Colon (tissue), 2 donors: Measurements from ENCODE around the gene PARP6.

Experiments
- FAIRE-seq: peaks from 2 replicates; lab custom pipeline; 2012; peaks lifted over from hg19 to GRCh38; lab: Jason Lieb, UNC
- donor health status: control.
- donor health status: control.

Gene PARP6

DNA sequence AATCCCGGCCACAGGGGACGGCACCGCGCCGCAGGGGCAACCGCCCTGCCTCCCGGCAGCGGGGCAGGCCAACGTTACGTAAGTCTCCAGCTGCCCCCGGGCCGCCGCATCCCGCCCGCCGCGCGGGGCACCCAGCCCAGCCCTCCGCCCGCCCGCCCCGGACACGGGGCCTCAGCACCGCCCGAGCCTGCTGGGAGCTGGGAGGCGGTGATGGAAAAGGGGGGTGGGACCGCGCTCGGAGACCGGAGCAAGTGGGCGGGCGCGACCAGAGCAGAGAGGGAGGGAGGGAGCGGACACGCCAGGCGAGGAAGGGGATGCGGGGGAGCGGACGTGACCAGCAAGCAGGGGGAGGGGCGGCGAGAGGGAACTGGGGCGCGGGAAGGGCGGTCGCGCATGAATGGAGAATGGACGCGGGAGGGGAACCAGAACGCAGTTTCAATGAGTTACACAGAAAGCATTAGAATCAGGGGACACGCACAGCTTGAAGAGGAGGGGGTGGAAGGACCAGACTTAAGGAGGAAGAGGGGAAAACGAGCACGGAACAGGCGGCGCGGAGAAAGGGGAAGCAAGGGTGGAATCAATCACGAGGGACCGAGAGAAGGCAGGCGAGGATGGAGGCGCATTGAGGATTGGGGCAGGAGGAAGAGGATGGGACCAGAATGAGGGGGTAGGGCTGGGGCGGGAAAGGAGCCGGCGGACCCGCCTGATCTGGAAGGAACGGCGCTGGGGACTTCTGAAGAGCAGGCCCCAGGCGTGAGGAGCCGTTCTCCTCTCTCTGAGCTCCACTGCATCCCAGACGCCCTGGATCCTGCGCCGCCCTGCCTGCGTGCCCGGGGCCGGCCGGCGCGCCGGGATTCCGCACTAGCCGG, 41.9 kb downstream of the PARP6 start:
- no peak for FAIRE-seq

- no peak for FAIRE-seq
Measured at GRCh38 chr15:72229947-72230196, 42.5 kb downstream of the PARP6 start.

DNA sequence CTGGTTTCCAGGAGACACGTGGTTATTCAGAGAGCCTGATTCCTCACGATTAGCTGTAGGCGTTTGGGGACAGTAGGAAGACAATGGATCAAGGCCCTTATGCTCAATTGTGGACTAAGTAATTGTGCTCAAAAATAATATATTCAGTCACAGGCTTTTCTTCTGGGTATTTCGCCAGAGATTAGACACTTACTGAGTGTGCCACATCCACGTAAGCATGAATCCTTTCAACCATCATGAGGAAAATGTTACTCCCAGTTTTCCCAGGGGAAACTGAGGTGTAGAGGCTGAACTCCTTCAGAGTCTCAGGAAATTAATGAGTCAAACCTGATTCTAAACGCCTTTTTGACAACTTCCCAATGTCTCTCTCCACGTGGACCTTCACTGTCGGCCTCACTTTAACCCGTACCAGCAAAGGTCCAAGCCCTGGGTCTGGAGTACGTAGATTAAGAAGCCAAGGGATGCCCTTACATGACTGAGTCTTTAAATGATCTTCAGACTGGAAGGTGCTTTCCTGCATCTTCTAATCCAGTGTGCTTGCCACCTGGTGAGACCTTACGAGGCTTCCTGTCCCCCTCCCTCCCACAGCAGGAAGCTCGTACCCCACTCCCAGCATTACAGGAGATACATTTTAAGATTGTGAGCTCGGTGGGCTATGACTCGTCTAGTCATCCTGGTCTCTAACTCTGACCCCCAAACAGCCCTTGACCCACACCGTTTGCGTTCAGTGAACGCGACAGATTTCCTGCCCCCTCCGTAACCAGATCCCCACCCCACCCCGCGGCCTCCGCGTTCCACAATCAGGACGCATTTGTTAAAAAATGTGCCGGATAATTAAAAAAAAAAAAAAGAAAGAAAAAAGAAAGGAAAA, 43.0 kb downstream of the PARP6 start:
- FAIRE-seq = no peak

DNA sequence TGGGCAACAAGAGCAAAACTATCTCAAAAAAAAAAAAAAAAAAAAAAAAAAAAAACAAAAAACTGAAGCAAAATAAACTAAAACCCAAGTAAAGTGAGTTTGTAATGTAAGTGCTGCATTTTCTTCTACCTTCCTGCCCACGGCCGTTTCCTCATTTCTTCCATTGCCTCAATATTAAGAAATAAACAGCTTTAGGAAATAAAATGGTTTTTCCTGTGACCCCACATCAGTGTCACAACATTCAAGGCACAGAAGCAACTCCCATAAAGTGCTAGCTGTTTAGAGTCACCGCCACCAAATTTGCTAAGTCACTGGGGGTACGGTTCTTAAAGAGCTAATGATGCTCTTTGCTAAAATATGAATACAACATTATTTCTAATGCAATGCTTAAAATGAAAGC, 44.6 kb downstream of the PARP6 start:
- no peak for FAIRE-seq

- no peak for FAIRE-seq
Measured at GRCh38 chr15:72227192-72227586, 45.2 kb downstream of the PARP6 start.

- FAIRE-seq = no peak
Measured at GRCh38 chr15:72223278-72223677, 49.1 kb downstream of the PARP6 start.

DNA sequence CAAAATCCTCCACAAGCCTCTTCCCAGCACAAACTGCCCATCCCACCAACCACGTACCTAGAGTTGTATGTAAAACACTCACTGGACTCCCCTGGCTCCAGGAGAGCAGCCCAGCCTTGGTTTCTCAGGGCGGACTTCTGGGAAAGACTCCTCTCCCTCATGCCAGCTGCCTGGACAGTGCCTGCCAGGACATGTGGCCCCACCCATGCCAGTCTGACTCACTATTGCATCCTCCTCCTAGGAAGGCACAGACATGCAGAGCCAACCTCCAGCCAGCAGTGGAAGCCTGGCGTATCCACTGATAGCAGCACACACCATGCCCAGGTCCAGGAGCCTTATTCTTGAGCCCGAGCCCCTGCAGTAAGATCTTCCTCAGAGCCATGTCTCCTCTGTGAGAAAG, 50.0 kb downstream of the PARP6 start:
- FAIRE-seq = no peak

DNA sequence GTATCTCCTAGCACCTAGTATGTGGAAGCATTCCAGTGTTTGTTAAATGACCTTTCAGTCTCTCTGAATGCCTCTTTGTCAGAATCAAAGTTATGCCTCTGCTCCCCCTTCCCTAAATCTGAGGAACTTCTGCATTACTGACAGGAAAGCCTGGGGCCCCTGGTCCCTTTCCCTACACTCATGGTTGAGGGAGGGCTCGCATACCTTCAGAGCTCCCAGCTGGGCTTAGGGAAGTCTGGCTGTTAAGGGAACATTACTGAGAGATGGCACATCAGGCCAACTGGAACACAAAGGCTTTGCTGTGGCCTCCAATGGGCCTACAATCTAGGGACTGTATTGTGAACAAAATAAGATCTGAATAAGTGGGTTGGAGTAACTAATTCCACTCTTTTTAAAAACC, 51.7 kb downstream of the PARP6 start:
- FAIRE-seq = no peak

DNA sequence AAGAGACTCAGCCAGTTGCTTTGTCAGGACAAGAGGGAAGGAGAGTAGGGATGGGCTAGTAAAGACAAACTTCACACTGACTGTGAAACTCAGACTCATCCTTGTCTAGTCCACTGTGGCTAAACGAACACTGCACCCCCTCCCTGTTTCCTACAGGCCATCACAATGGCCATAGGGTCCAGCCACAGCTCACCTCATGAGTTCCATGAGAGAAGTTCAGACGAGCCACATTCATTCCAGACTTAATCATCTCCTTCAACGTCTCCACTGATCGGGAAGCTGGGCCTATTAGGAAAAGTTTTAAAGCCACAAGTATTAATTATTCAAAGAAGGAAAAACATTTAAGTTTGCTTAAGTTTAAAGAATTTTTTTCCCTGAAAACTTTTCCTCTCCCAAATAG, 55.1 kb downstream of the PARP6 start:
- FAIRE-seq = no peak

DNA sequence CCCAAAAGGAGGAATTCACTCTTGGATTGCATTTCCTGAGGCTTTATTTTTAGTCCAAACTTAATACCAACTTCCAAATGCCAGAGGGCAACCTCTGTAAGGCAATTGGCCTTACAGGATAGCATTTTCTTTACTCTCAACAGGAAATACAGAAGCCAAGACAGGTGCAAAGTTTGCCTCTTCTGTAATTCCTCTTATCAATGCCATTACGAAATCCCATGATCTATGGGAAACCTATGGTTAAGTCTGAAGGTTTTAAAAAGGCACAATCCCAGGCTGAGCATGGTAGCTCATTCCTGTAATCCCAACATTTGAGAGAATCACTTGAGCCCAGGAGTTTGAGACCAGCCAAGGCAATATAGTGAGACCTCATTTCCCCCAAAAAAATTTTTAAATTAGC, 56.3 kb downstream of the PARP6 start:
- FAIRE-seq = no peak

DNA sequence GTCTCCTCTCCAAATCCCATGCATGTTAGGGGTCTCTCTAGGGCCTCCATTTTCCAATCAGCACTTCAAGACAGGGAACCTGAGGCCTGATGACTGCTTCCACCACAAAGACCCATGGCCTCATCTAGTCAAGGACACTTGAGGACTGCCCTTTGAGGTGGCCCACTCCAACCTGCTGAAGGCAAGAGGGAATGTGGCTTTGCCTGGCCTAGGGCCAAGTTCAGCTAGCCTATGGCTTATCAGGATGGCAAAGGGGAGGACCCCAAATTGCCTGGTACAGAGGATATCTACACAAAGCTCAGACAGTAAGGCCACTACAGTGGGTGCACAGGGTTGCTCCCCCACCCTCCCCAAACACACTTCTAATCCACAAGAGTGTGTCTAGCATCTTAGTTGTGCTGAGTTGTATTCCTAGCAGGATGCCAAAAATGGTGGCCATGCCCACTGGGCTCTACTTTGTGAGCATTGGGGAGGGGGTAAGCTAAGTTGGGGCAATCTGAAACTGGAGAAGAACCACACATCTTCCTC, 64.7 kb downstream of the PARP6 start:
- FAIRE-seq = no peak

DNA sequence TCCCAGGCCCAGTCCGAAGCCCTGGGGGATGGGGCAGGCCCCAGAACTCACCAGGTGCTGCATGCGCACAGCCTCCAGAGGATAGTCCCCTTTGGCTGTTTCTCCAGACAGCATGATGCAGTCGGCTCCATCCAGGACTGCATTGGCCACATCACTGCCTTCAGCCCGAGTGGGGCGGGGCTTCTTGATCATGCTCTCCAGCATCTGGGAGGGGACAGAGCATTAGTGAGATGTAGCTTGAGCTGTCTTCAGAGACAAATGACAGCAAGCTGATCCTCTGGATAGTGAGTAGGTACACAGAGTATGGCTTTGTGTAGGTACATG, 65.7 kb downstream of the PARP6 start:
- no peak for FAIRE-seq

- FAIRE-seq = no peak
Measured at GRCh38 chr15:72205896-72206676, 66.3 kb downstream of the PARP6 start.

- FAIRE-seq = no peak
Measured at GRCh38 chr15:72205273-72205672, 67.1 kb downstream of the PARP6 start.

DNA sequence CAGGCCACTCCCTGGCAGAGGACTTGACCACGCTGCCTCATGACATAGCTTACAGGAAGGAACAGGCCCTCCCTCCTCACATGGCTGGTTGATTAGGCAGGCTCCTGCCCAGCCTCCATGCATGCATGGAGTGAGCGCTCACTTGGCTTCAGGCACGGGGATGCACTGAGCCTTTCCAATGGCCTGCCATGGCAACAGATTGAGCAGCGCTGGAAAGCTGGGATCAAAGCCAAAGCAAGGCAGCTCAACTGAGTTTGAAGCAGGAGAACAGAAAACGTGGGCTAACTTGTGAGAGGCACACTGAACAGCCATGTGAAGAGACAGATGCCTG, 68.9 kb downstream of the PARP6 start:
- FAIRE-seq = no peak

- no peak for FAIRE-seq
Measured at GRCh38 chr15:72202801-72203506, 69.4 kb downstream of the PARP6 start.

GRCh38 chr15:72202302-72202701, 70.1 kb downstream of the PARP6 start:
- FAIRE-seq = no peak

GRCh38 chr15:72201391-72201921, 70.9 kb downstream of the PARP6 start:
- no peak for FAIRE-seq

DNA sequence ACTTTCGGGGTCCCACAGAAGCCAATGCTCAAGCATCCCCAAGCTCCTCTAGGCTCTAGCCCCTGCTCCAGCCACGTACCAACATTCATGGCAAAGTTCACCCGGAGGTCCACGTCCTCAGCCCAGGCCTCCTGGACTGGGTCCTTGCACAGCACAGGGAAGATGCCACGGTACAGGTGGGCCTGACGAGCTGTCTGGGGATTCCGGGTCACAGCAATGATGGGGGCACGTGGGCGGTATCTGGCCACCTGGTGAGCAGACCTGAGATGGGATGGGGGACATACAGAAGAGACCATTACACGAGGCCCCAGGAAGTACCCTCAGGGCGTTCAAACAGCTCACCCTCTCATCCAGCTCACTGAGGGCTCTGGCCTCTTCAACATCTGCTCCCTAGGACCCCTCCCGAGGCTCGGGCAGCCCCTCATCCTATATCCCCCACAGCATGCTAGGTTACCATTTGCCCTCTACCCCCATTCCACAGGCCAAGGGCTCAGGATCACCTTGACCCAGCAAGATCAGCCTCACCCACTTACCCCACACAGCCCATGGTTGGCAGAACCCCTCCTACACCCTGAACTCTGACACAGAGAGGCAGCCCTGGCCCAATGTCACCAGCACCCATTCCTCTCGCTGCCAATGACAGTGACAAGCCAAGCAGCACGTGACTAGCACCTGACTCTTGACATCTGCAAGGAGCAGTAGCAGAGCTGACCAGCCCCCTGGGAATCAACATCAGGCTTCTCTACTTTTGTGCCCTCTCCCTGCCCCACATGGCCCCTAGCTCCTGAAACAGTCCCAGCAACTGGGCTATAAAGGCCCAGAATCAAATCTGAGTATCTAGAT, 71.7 kb downstream of the PARP6 start:
- FAIRE-seq = no peak

GRCh38 chr15:72199721-72200212, 72.6 kb downstream of the PARP6 start:
- FAIRE-seq = no peak

GRCh38 chr15:72199205-72199515, 73.2 kb downstream of the PARP6 start:
- FAIRE-seq = no peak
